PC-9 (cell line): ENCODE results near the gene TRMT1L.

Experiments used
- EZH2 ChIP-seq: fragments of 200-600 bp; sonication (generic); IDR thresholded peaks from 2 replicates; pipeline ENCODE4 v1.8.0; 2017; ENCODE audit warnings: antibody characterized with exemption, low read depth
- TF ChIP-seq, protein P1 (sequence below): fragments of 200-600 bp; sonication (generic); conservative IDR thresholded peaks from 2 replicates; pipeline ENCODE4 v1.6.1; 2017; ENCODE audit warnings: mixed run types, antibody characterized with exemption, mild to moderate bottlenecking, moderate library complexity

DNA sequence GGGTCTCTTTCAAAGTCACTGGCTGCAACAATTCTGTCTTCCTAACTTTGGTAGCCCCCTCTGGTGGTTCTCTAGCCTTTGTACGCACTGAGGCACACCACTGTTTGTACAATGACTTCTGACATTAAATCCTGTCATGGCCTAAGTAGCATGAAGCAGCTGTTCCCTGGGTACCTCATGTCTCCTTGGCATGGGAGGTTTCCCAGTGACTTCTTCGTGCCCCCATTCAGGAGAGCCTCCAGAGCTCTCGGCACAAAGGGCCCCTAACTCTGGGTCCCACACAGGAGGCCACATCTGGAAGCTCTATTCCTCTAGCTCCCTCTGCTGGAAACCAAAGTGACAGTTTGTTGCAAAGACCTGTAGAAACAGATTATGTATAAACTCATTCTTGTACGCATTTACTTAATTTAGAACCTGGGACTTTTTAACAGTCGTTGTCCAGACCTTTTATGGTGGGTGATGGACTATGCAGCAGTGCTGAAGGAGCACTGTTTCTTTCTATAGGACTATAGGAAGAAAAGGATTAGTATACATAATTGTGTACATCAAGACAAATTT, 13.6 kb upstream of the TRMT1L start:
- TF ChIP-seq, protein P1, sequence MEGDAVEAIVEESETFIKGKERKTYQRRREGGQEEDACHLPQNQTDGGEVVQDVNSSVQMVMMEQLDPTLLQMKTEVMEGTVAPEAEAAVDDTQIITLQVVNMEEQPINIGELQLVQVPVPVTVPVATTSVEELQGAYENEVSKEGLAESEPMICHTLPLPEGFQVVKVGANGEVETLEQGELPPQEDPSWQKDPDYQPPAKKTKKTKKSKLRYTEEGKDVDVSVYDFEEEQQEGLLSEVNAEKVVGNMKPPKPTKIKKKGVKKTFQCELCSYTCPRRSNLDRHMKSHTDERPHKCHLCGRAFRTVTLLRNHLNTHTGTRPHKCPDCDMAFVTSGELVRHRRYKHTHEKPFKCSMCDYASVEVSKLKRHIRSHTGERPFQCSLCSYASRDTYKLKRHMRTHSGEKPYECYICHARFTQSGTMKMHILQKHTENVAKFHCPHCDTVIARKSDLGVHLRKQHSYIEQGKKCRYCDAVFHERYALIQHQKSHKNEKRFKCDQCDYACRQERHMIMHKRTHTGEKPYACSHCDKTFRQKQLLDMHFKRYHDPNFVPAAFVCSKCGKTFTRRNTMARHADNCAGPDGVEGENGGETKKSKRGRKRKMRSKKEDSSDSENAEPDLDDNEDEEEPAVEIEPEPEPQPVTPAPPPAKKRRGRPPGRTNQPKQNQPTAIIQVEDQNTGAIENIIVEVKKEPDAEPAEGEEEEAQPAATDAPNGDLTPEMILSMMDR: peak; percentile 79
- no peak for TF ChIP-seq EZH2
